Measurements from ENCODE around the gene BEAN1.
"Not testable (repeated sequence)": the region's sequence is repeated elsewhere in the genome, so short reads cannot be mapped to it uniquely, and the experiment has no call there.

The BEAN1 gene

DNA sequence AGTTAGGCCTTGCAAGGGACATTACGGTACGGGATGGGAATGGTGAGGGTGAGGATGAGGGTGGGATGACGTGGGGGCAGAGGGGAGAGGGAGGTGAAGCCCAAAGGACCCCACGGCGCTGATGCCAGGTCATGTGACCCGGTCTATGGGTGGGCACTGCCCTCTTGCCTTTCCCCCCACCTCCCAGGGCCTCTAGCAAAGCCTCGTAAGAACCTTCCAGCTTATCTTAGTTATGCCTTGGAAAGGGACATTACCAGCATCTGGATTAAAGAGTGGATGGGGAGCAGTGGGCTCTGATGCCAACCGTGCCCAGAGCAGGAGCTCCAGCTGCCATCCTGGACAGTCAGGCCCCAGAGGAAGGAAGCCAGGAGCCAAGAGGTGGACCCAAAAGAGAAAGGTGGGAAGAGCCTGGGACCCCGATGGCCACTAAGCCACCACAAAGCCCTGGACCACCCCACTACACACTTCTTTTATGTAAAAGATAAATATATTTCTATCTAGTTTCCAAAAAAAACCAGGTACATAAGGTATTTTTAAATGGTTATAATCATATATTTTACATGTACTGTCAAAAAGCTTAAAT, 81.9 kb downstream of the BEAN1 start:
- DNase-seq (ENCODE audit: low read depth): no peak

DNA sequence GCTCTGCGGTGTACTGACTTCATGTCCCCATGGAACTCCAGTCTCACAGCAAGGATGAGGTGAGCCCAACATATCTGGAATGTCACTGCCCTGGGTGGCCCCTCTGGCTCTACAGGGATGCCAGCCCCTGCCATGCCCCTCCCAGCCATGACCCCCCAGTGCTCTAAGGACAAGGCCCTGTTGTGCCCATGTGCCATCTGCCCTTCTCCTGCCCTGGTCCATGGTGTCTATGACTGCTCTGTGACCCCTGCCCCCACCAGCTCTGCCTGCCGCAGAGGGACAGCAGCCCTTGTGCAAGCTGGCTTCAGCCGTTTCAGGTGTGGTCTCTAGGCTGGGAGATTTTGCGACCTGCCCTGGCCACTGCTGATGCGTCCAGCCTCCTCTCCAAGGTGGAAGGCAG, 82.5 kb downstream of the BEAN1 start:
- DNase-seq (ENCODE audit: low read depth): no peak

DNA sequence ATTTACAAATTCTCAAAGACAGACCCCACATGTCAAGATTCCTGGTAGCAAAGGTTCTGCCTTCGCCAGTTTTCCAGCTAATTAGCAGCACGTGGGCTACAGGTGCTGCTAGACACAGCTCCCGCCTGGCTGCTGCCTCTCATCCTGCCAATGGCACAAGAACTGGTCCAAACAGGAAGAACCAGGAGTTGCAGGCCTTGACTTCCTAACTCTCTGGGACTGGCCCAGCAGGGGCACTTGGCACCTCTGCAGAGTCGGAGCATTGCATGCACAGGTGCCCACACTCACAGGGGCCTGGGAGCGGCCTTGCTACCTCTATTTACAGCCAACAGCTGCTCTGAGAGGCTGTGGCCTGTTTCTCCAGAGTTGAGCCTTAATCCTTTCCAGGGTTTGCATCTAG, 83.2 kb downstream of the BEAN1 start:
- no peak for DNase-seq (ENCODE audit: low read depth)

DNA sequence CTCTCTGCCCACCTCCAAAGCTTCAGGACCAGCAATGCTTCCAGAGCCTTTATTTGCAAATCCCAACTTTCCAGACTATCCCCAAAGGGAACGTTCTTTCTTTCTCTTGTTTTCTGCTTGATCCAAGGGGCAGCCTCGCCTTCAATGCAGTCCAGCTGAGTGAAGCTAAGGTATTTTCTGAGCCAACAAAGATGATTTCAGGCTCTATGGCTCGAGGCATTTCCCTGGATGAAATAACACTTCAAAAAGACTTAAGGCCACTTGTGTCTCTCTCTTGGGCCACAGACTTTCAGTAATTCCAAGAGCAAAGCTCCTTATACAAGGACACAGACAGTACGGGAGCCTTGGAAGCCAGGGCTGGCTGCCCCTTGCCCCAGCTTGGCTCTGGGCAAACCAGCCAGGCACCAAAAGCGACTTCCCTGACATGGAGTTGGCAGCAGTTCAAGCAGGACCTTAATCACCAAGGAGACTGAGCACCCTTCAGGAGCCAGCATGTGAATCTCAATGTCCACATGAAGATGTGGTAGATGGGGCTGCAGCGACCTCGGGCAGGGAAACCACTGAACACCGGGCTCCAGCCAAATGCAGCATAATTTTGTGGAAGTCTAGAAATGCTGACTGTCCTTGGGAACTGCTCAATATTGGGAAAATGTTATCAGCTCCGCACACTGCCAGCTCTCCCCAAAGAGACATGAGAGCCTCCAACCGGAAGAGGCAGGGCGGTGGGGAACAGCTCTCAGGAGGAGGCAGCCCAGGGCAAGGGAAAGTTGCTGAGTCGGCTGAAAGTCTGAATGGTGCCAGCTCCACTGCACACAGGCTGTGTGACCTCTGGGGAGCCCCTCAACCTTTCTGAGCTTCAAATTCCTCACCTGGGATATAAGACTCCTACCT, 83.9 kb downstream of the BEAN1 start:
- no peak for DNase-seq (ENCODE audit: low read depth)

DNA sequence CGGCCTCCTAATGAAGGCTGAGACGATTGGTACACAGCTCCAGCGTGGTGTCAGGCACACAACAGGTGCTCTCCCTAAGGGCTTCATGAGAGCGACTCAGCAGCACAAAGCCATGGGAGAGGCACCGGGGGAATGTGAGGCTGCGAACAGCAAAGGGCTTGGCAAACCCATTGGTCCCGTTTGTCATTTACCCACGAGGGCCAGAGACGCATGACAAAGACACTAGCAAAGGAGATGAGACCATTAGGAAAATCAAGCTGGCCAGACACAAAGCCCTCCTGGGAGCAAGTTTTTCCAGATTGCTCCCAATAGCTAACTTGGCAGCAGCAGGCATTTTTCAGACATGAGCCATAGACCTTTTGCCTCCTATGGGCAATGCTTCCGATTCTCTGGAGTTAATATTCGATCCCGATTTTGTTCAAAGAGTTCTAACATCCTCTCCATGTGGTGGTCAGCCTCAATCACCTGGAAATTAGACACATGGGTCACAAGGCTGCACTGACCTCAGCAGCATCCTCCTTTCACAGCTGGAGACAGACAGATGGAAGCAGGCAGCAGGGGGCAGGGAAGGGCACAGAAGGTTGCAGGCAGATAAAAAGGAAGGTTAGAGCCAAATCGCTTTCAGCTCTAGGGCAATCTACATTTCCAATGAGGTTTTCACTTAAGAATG, 84.6 kb downstream of the BEAN1 start:
- peak; percentile 71 for DNase-seq (ENCODE audit: low read depth)

DNA sequence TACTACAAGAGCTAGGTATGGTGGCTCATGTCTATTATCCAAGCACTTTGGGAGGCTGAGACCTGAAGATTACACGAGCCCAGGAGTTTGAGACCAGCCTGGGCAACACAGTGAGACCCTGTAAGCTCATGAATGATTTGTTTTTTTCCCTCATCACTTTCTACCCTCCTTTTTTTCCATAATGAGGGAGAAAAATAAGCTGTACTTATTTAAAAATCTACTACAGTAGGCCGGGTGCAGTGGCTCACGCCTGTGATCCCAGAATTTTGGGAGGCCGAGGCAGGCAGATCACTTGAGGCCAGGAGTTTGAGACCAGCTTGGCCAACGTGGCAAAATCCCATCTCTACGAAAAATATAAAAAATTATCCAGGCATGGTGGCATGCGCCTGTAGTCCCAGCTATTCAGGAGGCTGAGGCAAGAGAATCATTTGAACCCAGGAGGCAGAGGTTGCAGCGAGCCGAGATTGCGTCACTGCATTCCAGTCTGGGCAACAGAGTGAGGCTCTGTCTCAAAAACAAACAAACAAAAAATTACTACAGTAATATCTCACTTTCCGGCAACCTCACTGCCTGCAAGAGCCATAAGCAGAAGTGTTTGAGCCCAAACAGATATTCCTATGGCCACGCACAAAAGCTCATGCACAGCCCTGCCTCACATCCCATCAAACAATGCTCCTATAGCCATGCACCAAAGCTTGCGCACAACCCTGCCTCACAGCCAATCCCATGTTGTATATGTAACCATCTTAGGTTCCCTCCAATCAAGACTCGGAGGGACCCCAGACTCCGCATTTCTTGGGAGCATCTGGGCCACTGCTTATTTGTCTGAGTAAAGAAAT, 85.4 kb downstream of the BEAN1 start:
- no peak for DNase-seq (ENCODE audit: low read depth)

DNA sequence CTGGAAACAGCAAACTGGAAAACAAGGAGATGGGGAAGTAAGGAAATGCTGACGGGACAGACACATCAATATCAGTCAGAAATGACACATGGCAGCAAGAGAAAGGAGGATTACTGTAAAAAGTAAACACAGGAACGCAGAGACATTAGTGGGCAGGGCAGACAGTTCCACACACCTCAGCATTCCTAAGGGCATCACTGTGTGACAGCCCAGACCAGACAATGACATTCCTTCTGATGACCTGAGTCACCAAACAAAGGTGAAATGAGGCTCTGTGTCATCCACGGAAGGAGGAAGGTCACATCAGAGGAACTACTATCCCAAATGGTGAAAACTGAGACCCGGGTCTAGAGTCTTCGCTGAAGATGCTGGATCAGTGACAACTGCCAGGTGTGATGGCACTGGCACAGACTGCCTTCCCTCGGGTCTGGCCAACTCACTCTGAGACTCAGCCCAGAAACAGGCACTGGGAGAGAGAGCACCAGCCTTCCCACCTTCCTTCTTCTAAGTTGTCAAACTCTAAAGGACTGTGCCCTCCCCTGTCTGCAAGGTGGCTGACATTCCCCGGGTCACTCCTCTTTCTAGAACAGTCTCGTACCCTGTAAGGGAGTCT, 86.1 kb downstream of the BEAN1 start:
- DNase-seq (ENCODE audit: low read depth): no peak

DNA sequence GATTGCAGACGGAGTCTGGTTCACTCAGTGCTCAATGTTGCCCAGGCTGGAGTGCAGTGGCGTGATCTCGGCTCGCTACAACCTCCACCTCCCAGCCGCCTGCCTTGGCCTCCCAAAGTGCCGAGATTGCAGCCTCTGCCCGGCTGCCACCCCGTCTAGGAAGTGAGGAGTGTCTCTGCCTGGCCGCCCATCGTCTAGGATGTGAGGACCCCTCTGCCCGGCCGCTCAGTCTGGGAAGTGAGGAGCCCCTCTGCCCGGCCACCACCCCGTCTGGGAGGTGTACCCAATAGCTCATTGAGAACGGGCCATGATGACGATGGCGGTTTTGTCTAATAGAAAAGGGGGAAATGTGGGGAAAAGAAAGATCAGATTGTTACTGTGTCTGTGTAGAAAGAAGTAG, 87.3 kb downstream of the BEAN1 start:
- not testable (repeated sequence) for DNase-seq (ENCODE audit: low read depth)

DNA sequence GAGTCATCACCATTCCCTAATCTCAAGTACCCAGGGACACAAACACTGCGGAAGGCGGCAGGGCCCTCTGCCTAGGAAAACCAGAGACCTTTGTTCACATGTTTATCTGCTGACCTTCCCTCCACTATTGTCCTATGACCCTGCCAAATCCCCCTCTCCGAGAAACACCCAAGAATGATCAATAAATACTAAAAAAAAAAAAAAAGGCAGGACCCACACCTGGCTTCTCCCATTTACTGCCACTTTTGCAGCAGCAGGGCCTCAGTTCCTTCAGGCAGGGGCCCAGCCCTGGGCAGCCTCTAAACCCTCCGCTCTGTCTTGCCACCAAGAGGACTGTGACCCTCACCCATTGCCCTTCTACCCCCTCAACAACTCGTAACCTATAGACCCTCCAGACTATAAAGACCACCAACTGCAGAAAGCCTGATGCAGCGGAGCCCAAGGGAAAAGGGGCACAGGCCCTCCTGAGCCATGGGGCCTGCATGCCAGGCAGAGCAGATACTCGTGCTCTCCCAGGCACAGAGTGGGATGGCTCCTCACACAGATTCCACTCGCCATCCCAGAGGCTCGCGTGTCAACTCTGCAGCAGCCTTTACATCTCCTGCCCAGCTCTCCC, 88.0 kb downstream of the BEAN1 start:
- DNase-seq (ENCODE audit: low read depth): not testable (repeated sequence)

DNA sequence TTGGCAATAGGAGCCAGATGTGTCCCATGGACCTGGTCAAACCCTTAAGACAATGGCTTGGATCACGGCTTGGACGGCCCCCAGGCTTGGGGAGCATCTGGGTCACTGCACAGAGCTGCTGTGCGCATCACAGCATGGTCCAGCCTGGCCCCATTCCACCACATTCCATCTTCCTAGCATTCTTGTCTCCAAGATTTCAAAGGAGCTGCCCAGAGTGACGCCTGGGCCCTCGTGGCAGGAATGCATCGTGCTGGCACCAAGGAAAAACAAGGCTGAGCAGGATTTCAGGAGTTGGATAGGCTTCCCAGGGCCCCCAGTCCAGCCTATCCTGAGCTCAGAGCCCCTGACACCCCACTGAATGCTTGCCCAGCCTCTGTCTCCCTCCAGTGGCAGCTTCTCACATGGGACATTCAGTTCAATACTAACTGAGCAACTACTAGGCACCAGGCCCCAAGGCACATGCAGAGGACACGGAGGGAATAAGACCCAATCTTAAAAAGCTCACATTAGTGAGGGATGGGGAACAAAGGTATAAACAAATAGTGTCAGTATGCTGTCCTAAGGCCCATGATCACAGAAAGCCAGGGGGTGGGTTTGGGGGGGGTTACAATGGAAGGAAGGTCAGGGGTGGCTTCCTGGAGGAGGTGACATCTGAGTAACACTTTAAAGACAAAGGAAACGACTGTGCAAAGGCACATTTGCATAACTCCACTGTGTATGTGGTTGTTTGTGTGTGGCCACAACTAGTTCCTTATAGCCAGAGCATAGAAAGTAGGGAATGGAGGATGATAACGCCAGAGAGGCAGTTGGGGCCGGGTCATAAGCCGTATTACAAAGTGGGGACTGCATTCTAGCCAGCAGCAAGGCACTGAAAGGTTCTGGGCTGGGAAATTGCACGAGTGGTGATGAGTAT, 88.8 kb downstream of the BEAN1 start:
- DNase-seq (ENCODE audit: low read depth): peak; percentile 81

DNA sequence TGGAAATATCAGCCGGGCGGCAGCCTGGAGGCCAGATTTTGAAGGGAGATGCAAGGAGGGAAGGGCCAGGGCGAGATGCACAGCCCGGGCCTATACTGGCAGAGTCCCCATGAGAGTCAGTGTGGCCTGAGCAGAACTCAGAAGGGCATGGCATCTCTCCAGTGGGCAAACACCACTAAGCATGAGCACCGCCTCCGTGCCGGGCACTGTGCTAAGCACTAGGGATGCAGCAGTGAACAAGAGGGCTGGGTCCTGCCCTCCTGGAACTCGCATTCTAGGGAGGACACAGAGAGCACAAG, 89.4 kb downstream of the BEAN1 start:
- DNase-seq (ENCODE audit: low read depth): no peak

DNA sequence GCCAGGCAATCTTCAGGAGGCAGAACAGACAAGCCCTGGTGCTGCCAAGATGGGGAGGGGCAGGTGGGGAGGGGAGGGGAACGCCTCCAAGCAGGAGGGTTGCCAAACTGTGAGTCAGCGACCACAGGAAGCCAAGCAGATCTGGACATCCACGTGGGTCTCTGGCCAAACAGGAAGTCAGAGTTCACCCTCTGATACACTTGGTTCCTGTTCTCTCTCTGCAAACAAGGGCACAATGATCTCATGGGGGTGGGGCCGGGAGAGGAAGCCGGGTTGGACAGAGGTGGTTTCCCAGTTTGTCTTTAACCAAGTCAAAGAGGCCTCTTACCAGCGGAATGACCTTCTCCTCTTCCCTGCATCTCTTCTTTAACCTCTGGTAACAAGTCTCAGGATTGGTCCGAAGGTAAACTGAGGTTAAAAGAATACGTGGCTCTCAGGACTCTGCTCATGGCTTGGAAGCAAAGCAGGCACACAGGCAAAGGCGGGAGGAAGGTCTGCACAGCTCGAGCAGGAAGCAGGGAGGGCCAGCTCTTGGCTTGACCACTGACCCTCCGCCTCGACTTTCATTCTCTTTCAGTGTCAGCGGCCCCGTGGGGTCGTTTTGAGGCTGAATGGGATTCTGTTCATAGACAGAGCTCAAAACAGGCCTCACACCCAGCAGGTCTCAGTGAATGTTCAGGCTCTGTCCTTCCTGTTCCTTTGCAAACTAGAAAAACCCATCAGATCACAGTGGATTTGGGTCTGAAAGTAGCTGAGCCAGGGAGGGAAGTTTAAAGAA, 89.9 kb downstream of the BEAN1 start:
- DNase-seq (ENCODE audit: low read depth): peak; percentile 97

DNA sequence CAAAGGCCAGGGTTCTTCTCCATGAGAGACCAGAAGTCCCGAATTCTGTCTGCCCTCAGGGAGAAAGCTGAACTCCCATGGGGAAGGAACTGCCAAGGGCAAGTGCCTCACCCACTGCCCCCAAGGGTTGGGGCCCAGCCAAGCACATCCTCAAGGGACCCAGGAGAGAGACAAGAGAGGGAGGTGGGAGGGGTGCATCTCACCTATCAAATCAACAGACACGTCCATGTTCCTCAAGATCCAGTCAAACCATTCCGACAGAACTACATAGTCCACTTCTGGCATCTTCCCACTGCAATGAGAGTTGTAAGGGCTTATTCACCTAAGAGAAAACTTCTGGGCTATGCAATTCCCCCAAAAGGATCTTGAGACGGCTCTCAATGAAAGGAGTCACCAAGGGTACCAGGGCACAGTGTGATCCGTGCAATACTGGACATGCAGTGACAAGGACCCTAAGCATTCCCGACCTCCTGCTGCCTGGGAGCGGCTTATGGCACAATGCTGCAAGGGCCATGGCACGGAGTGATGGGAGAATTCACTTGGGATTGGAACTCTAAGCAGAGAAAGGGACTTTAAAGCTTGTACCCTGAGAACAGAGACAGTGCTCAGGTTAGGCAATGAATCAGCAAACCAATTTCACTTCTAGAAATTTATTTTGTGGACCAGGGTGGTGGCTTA, 90.6 kb downstream of the BEAN1 start:
- no peak for DNase-seq (ENCODE audit: low read depth)

DNA sequence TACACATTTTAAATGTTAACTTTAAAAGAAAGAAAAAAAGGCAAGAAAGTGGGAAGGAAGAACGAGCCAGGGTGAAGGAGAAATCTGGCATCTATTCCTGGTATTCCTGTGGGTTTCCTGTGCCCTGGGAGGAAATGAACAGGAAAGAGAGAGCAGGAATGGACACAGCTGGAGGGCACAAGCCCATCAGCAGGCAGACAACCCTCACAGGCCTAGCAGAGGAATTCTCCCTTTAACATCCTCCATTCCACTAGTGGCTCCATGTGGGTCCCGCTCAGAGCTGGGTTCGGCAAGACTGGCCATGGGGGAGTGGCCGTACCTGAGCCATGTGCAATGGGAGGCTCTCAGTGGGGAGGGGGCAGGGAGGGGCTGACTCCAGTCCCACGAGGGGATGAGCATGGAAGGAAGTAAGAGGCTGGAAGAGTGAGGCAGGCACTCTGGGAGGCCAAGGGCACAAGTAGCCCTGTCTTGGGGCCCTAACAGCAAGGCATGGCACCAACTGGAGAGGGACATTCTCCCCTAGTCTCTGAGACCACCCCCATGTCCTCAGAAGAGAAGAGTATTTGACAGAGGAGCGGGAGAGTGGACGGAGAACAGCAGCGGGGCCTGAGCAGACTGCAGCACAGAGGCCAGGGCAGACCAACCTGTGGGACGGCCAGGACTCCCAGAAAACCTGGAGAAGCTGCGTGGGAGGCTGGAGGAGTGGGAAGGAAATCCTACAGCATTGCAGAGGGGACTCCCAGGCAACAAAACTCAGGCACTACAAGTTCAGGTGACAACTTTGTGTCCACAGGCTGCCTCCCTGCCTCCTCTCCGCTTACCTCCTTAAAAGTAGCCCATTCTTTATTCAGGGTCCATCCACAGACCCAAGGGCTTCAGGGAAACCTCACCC, 92.6 kb downstream of the BEAN1 start:
- no peak for DNase-seq (ENCODE audit: low read depth)

DNA sequence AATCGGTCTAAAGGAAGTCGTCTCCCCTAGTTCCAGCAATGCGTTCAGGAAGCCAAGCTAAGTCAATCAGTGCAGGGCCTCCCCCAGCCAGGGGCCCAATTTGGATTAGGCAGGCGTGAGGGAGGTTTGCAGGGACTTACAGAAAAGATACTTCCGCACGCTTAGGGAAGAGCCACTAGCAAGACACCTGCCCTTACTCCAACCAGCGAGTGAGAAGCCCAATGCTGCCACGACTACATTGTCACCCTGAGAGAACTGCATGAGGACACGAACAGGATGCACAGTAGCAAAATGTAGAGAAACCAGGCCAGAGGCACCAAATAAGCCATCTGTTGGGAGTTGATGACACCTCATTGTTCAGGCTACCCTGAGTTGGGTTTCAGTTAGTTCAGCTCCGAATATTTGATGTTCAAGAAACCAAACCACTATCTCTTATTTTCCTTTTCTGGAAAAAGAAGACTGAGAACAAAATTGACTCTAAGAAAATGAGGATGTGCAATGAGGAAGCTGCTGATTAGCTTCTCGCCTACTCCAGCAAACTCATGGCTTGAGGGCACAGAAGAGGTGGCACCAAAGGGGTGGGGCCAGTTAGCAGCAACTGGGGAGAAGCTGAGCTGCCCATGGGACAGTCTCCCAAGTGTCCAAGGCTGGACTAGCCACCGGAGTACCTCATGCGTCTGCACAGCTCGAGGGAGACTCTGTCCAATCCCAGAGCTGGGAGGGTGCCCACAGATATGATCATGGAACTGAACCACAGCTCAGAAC, 93.5 kb downstream of the BEAN1 start:
- no peak for DNase-seq (ENCODE audit: low read depth)

DNA sequence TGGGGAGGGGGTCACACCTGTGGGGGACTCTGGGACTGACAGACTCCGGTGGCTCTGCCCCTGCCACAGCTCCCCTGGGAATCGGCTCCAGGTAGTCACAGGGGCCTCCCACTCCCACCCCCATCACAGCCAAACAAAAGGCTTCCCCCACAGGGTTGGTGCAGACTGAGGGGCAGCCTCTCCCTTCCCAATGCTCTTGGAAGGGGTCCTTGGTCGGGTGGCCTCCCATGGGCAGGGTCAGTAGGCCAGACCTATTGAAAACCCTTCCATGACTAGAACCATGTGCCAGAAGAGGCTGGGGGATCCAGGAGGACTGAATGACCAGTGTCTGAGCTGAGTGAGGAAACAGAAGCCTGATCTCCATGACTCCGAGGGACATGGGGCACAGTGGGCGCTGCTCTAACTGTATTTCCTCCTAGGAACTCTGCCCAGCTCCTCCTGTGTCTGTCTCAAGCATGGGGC, 94.2 kb downstream of the BEAN1 start:
- DNase-seq (ENCODE audit: low read depth): no peak

All from GM04503 (cell line).